Effector memory CD8-positive, alpha-beta T cell (primary cell): ENCODE measurements around the gene CALN1.
"Not testable (repeated sequence)": the region's sequence is repeated elsewhere in the genome, so short reads cannot be mapped to it uniquely, and the experiment has no call there.

Experiments used
- ATAC-seq: fragments of 150-1000 bp; cut with Tn5 transposase; replicated peaks from 2 replicates; pipeline ENCODE4 v1.10.0; 2021; ENCODE audit warnings: mild to moderate bottlenecking, moderate library complexity
- DNase-seq, 3 experiments: peaks; one replicate each; pipeline ENCODE4 v3.0.0; 2021
- H3K27ac Mint-ChIP-seq, 2 donors: one replicate each; pipeline ENCODE4 v1.8.0; 2022; ENCODE audit warnings: mild to moderate bottlenecking in 2 of 2, mixed read lengths in 2 of 2, moderate library complexity in 2 of 2
- H3K27me3 Mint-ChIP-seq, 2 donors: one replicate each; pipeline ENCODE4 v1.8.0; 2022; ENCODE audit warnings: mixed read lengths in 2 of 2
- H3K36me3 Mint-ChIP-seq: one replicate; pipeline ENCODE4 v1.8.0; 2022; ENCODE audit warnings: mild to moderate bottlenecking, moderate library complexity, mixed read lengths; ENCODE audit not compliant: insufficient read depth
- H3K4me1 Mint-ChIP-seq, 2 donors: one replicate each; pipeline ENCODE4 v1.8.0; 2022; ENCODE audit warnings: low read depth in 2 of 2, mixed read lengths in 2 of 2
- H3K4me3 Mint-ChIP-seq, 2 donors: one replicate each; pipeline ENCODE4 v1.8.0; 2022; ENCODE audit warnings: mild to moderate bottlenecking in 2 of 2, mixed read lengths in 2 of 2, moderate library complexity in 2 of 2
- H3K9me3 Mint-ChIP-seq, 2 donors: one replicate each; pipeline ENCODE4 v1.8.0; 2022; ENCODE audit warnings: mixed read lengths in 2 of 2

The CALN1 gene

DNA sequence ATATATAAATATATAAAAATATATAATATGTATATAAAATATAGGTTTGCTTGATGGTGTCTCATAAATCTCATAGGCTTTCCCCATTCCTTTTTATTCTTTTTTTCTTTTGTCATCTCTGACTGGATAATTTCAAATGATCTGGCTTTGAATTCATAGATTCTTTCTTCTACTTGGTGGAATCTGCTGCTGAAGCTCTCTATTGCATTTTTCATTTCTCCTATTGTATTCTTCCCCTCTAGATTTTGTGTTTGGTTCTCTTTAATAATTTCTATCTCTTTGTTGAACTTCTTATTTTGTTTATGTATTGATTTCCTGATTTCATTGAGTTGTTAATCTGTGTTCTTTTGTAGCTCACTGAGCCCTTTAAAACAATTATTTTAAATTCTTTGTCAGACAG is 650.8 kb downstream of the CALN1 start:
- ATAC-seq (no peak), DNase-seq (no peak)
- Mint-ChIP-seq H3K9me3 (peaks cover 5 to 26% of the 10 kb centered on the region in 2 donors), H3K4me3 (no peak overlapping the region), H3K27me3 (no peaks in the 10 kb centered on the region), H3K4me1 (no peaks in the 10 kb centered on the region), H3K27ac (no peak overlapping the region), H3K36me3 (no peaks in the 10 kb centered on the region)

DNA sequence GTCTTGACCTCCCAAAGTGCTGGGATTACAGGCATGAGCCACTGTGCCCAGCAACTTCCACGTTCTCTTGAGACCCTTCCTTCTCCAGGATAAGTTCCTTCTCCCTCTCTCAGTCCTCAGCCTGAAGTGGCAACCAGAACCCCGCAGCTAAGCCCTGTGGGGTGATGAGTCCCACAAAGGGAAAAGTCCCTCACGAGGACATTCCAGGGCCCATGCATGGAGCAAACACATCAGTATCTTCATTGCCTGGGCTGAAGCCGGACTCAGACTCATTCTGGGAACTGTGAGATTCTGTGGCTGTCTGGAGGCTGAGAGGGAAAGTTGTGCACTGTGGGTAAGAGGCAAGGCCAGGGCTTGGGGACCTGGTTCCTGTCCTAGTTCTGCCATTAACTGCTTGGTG is 657.3 kb downstream of the CALN1 start:
- DNase-seq, result no peak
- peaks cover 0 to 11% of the 10 kb centered on the region in 2 donors for H3K27me3 Mint-ChIP-seq
- no peaks in the 10 kb centered on the region for H3K4me1 Mint-ChIP-seq
- no peaks in the 10 kb centered on the region for H3K36me3 Mint-ChIP-seq
- H3K9me3 Mint-ChIP-seq, result peaks cover 1 to 2% of the 10 kb centered on the region in 2 donors
- no peak overlapping the region for H3K27ac Mint-ChIP-seq
- no peak for ATAC-seq
- no peak overlapping the region for H3K4me3 Mint-ChIP-seq

DNA sequence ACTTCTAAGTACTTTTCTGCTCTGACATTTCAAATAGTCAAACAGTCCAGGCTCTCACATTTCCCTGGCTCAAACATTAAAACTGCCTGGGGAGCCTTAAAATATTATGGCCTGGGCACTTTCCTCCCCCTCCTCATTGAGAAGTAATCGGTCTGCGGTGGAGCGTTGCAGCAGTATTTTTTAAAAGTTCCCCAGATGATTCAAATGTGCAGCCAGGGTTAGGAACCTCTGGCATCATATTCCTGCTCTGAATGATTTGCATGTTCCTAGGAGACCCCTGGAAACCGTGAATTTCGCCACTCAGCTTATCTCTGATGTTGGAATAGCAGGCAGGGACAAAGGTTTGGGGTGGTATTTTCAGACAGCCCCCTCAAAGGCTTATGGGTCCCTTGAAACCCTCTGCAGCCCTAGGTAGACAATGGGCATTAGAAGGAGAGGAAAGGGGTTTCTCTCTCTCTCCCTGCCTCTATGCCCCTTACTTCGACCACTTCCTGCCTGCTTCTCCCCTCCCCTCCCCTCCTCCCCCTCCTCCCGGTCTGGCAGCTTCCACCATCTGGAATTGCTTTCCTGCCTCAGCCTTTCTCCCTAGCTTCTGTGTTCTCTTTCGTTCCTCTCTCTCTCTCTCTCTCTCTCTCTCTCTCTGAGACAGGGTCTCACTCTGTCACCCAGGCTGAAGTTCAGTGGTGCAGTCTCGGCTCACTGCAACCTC is 658.0 kb downstream of the CALN1 start:
- peaks cover 1 to 4% of the 10 kb centered on the region in 2 donors for H3K9me3 Mint-ChIP-seq
- no peaks in the 10 kb centered on the region for H3K4me1 Mint-ChIP-seq
- H3K27ac Mint-ChIP-seq, result no peak overlapping the region
- no peaks in the 10 kb centered on the region for H3K36me3 Mint-ChIP-seq
- DNase-seq (no peak), ATAC-seq (no peak)
- peaks cover 0 to 11% of the 10 kb centered on the region in 2 donors for H3K27me3 Mint-ChIP-seq
- no peak overlapping the region for H3K4me3 Mint-ChIP-seq

DNA sequence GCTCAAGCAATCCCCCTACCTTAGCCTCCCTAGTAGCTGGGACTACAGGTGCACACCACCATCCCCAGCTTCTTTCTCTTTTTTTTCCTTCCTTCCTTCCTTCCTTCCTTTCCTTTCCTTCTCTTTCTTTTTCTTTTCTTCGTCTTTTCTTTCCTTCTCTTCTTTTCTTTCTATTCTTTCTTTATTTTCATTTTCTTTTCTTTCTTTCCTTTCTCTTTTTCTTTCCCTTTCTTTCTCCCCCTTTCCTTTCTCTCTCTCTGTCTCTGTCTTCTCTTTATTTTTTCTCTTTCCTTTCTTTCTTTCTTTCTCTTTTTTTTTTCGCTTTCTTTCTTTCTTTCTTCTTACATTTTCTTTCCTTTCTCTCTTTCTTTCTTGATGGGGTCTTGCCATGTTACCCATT is 658.9 kb downstream of the CALN1 start:
- Mint-ChIP-seq H3K36me3 (no peaks in the 10 kb centered on the region), H3K9me3 (peaks cover 3 to 8% of the 10 kb centered on the region in 2 donors), H3K4me1 (no peaks in the 10 kb centered on the region), H3K27me3 (peaks cover 0 to 11% of the 10 kb centered on the region in 2 donors), H3K4me3 (no peak overlapping the region), H3K27ac (no peak overlapping the region)
- ATAC-seq (no peak), DNase-seq (no peak)

DNA sequence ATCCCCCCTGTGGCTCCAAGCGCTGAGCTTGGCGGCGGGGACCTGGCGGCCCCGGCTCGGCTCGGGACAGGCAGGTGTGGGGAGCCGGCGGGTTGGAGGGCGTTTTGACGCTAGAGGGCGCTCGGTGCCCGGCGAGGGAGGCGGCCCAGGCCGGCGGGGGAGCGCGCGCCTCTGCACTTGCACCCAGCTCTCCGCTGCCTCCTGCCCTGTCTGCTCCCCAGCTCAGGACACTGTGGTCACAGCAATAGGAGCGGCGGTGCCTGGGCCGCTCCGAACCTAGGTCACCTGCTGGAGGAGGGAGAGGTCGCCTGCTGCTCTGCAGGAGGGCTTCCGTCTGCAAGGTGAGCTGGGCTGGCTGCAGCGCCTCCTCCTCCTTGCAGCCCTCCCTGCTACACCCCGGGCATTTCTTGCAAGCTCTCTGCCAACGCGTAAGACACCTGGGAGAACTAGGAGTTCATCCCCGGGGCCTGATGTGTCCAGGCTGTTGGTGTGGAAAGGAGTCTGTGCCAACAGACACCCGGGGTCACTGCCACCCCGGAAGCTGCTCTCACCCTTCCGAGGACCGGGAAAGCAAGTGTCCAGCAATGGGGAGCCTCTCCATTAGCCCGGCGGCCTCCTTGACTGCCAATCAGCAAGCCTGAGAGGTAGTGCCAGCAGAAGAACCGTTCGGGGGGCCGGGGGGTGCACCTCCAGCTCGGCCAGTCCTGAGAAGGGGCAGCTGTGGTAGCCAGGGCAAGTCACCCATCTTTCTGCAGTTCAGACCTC is 659.8 kb downstream of the CALN1 start:
- Mint-ChIP-seq H3K36me3 (no peaks in the 10 kb centered on the region), H3K4me1 (no peaks in the 10 kb centered on the region), H3K27me3 (peaks cover 0 to 11% of the 10 kb centered on the region in 2 donors), H3K27ac (no peak overlapping the region), H3K9me3 (peaks cover 3 to 8% of the 10 kb centered on the region in 2 donors), H3K4me3 (no peak overlapping the region)
- no peak for DNase-seq
- ATAC-seq, result no peak

DNA sequence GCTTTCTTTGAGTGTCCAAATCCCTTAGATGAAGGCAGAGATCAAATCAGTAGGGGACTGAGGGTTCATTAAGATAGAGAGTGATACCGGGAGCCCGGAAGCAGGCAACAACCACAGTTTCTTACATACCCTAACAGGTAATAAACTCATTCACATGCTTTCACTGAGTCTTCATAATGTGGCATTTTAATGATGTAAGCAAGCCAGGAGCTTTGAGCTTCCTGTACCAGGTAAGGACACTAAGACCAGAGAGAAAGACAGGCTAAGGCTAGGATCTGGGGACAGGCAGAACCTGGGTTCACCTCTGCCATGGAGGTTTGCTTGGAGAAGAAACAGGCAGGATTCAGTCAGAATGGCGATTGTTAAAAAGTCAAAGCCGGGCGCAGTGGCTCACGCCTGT is 661.8 kb downstream of the CALN1 start:
- ATAC-seq (no peak), DNase-seq (no peak)
- H3K4me1 Mint-ChIP-seq, result no peaks in the 10 kb centered on the region

DNA sequence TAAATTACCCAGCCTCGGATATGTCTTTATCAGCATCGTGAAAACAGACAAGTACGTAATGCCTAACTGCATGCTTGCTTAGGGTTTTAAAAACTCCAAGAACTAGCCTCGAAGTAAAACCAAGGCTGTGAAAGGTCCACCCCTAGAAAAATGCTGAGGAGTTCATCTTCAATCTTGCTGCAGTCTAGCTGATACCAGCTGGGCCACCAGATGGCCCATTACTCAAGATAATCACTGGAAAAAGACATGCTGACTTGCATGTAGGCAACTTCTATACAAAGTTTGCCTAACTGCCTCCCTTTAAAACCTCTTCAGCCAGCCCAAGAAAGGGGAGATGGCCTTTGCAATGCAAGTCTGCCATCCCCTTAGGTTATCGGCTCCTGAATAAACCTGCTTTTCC is 666.1 kb downstream of the CALN1 start:
- H3K4me1 Mint-ChIP-seq, result no peaks in the 10 kb centered on the region
- no peak overlapping the region for H3K27ac Mint-ChIP-seq
- H3K36me3 Mint-ChIP-seq, result no peaks in the 10 kb centered on the region
- H3K4me3 Mint-ChIP-seq, result no peak overlapping the region
- ATAC-seq (no peak), DNase-seq (no peak)
- peaks cover 0 to 9% of the 10 kb centered on the region in 2 donors for H3K27me3 Mint-ChIP-seq
- peaks cover 2 to 8% of the 10 kb centered on the region in 2 donors for H3K9me3 Mint-ChIP-seq

More for the DNA sequence above, 661.8 kb downstream of the CALN1 start:
- Mint-ChIP-seq H3K36me3 (no peaks in the 10 kb centered on the region), H3K27ac (no peak overlapping the region), H3K4me3 (no peak overlapping the region), H3K27me3 (peaks cover 0 to 11% of the 10 kb centered on the region in 2 donors), H3K9me3 (peaks cover 2 to 8% of the 10 kb centered on the region in 2 donors)

DNA sequence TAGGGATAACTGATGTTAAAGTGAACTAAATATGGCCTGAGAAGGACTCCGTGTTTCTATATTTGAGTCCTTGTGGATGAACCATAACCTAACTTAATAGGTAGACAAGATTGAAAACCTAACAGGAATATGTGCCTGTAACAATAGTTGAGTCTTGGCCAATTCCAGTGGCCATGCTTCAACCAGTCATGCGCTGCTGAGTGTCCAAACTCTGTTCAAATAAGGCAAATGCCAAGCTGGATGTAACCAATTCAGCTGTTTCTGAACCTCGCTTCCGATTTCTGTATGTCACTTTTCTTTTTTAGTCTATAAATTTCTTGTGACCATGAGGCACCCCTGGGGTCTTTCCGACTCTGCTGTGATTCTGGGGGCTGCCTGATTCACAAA is 672.0 kb downstream of the CALN1 start:
- Mint-ChIP-seq H3K4me1 (no peaks in the 10 kb centered on the region), H3K4me3 (no peak overlapping the region), H3K27me3 (no peaks in the 10 kb centered on the region), H3K36me3 (no peaks in the 10 kb centered on the region), H3K9me3 (no peaks in the 10 kb centered on the region), H3K27ac (no peak overlapping the region)
- ATAC-seq (no peak), DNase-seq (no peak)

DNA sequence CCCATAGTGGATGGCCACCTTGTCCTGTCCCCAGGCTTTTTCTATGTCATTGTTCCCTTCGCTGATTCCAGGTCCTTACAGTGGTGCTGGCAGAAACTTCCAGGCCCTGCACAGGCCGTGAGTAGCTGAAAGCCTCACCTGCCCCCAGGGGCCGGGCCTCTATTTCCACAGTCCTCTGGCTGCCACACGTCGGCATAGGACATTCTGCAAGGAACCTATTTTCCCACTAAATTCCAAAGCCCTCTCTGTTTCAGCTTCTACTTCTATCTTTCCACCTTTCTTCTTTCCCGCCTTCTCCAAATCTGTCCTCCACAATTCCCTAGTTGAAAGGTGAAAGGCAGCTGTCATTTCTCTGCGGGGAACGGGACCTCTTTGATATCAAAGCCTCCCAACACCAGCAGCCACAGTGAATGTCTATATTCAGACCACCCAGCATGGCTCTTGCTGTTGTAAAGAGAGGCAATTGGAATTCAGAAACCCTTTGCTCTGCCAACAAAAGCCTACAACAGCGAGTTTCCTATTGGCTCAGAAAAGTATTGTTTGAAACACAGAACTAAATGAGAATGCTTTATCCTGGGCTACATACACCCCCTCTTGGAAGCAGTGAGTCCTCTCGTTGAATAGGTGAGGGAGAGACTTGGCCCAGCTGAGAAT is 672.5 kb downstream of the CALN1 start:
- H3K4me1 Mint-ChIP-seq, result no peaks in the 10 kb centered on the region
- ATAC-seq, result no peak
- no peaks in the 10 kb centered on the region for H3K27me3 Mint-ChIP-seq
- no peak for DNase-seq
- no peak overlapping the region for H3K27ac Mint-ChIP-seq
- H3K9me3 Mint-ChIP-seq, result no peaks in the 10 kb centered on the region
- H3K4me3 Mint-ChIP-seq, result no peak overlapping the region
- no peaks in the 10 kb centered on the region for H3K36me3 Mint-ChIP-seq

DNA sequence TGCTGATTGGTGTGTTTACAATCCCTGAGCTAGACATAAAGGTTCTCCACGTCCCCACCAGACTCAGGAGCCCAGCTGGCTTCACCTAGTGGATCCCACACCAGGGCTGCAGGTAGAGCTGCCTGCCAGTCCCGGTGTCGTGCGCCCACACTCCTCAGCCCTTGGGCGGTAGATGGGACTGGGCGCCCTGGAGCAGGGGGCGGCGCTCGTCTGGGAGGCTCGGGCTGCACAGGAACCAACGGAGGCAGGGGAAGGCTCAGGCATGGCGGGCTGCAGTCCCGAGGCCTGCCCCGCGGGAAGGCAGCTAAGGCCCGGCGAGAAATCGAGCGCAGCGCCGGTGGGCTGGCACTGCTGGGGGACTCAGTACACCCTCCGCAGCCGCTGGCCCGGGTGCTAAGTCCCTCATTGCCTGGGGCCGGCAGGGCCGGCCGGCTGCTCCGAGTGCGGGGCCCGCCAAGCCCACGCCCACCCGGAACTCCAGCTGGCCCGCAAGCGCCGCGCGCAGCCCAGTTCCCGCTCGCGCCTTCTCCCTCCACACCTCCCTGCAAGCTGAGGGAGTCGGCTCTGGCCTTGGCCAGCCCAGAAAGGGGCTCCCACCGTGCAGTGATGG is 674.1 kb downstream of the CALN1 start:
- not testable (repeated sequence) for ATAC-seq, H3K4me3 Mint-ChIP-seq, H3K27me3 Mint-ChIP-seq, H3K27ac Mint-ChIP-seq, H3K36me3 Mint-ChIP-seq, H3K9me3 Mint-ChIP-seq, DNase-seq, H3K4me1 Mint-ChIP-seq

DNA sequence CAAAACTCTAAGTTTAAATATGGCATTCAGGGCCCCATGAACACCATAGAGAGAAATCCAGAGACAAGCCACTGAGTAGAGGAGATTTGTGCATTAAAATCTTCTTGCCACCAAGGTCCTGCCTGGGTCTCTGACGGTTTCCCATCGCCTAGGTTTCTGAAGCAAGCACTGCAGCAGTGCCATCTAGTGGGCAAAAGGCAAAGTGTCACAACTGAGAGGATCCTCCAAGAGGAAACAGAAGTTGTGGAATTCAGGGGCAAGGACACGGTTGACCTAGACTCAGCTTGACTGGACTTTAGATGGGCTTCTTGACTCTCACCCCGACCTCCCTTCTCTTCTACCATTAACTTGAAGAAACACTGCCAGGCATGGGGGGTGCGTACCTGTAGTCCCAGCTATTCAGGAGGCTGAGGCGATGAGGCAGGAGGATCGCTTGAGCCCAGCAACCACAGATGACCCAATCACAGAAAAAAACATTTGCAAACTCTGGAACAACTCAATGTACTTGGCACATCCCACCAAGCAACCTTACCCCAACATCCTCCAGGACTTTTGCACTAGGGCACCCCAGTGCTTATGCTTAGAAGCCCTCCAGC is 676.1 kb downstream of the CALN1 start:
- Mint-ChIP-seq H3K36me3 (no peaks in the 10 kb centered on the region), H3K4me3 (no peak overlapping the region), H3K4me1 (peaks cover 0 to 1% of the 10 kb centered on the region in 2 donors), H3K9me3 (no peaks in the 10 kb centered on the region), H3K27me3 (no peaks in the 10 kb centered on the region), H3K27ac (no peak overlapping the region)
- peak; percentile 5 to 15 (median 6) for DNase-seq
- ATAC-seq, result no peak

DNA sequence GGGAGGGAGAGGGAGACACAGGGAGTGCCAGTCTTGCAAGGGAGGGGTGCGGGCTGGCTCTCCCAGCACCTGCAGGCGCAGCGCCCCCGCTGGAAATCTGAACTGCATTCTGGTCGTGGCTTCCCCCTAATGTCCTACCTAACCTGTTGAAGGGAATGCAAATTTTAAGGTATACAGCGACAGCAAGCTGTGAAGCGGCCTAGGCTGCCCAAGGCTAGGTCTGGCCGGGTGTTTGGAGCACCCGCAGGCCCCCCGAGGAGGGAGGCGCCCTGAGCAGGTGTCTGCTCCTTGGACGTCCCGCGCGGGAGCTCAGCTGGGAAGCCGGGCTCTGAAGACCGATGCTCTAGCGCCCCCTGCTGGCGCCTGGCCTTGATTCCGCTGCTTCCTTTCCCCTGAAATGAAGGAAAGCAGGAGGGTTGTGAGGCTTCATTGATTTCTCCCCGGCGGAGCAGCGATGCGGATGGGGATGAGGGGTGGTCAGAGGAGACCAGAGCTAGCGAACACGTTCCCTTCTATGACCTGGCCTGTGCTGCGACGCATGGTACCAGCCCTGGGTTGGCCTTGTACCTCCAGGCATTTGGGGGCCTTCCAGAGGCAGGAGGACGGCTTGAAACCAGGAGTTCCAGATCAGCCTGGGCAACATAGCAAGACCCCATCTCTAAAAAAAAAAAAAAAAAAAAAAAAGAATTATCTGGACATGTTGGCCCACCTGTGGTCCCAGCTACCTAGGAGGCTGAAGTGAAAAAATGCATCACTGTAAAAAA is 678.8 kb downstream of the CALN1 start:
- DNase-seq, result peak; percentile 7 to 36 (median 28)
- Mint-ChIP-seq H3K9me3 (no peaks in the 10 kb centered on the region), H3K27me3 (no peaks in the 10 kb centered on the region), H3K27ac (no peak overlapping the region), H3K4me1 (peaks cover 0 to 1% of the 10 kb centered on the region in 2 donors), H3K36me3 (no peaks in the 10 kb centered on the region), H3K4me3 (no peak overlapping the region)
- ATAC-seq, result no peak

DNA sequence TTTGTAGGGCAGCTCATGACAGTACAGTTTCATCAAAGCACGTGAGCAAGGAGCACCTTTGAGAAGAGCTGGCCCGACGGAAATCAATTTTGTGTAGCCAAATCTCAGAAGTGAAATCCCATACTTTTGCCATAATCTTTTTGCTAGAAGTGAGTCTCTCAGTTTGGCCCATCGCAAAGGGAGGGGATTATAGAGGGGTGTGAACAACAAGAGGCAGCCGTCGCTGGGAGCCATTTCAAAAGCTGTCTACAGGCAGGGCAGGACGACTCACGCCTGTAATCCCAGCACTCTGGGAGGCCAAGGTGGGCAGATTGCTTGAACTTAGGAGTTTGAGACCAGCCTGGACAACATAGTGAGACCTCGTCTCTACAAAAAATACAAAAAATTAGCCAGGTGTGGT is 680.4 kb downstream of the CALN1 start:
- Mint-ChIP-seq H3K9me3 (no peaks in the 10 kb centered on the region), H3K4me3 (no peak overlapping the region), H3K27ac (no peak overlapping the region), H3K27me3 (no peaks in the 10 kb centered on the region), H3K36me3 (no peaks in the 10 kb centered on the region), H3K4me1 (peaks cover 0 to 1% of the 10 kb centered on the region in 2 donors)
- DNase-seq (no peak), ATAC-seq (no peak)
